Measurements from ENCODE around the gene CUEDC2.

CUEDC2 gene

GRCh38 chr10:102432162-102432950, at the start of gene CUEDC2 (continued):
- TF ChIP-seq ZBTB44 (tag by site-specific recombination; IDR thresholded peaks at IDR 0.05), result peak; percentile 85
- TF ChIP-seq EGR2 (tag by site-specific recombination; IDR thresholded peaks at IDR 0.05; ENCODE audit: low read depth), result peak; percentile 71
- no peak for TF ChIP-seq ZNF621 (tag by site-specific recombination; IDR thresholded peaks at IDR 0.05)
- TF ChIP-seq PBX3 (CRISPR knock-in tag; IDR thresholded peaks at IDR 0.05), result no peak
- TF ChIP-seq ZNF692 (tag by site-specific recombination; IDR thresholded peaks at IDR 0.05), result peak; percentile 88
- no peak for TF ChIP-seq ZNF239 (tag by site-specific recombination; IDR thresholded peaks at IDR 0.05)
- no peak for TF ChIP-seq ZNF169 (tag by site-specific recombination; IDR thresholded peaks at IDR 0.05)
- peak; percentile 66 for TF ChIP-seq WT1 (tag by site-specific recombination; IDR thresholded peaks at IDR 0.05)
- peak; percentile 83 for TF ChIP-seq ZNF629 (tag by site-specific recombination; IDR thresholded peaks at IDR 0.05)
- peak; percentile 93 for TF ChIP-seq ZNF324 (tag by site-specific recombination; IDR thresholded peaks at IDR 0.05)
- TF ChIP-seq ZNF366 (tag by site-specific recombination; conservative IDR thresholded peaks at IDR 0.05), result peak; percentile 84
- no peak for TF ChIP-seq ZNF350 (tag by site-specific recombination; IDR thresholded peaks at IDR 0.05)
- TF ChIP-seq ZNF341 (tag by site-specific recombination; IDR thresholded peaks at IDR 0.05; ENCODE audit: low read depth), result peak; percentile 74
- no peak for TF ChIP-seq ZNF426 (tag by site-specific recombination; IDR thresholded peaks at IDR 0.05)
- TF ChIP-seq TSHZ1 (tag by site-specific recombination; IDR thresholded peaks at IDR 0.05; ENCODE audit: borderline replicate concordance), result no peak
- peak; percentile 99 for TF ChIP-seq ZBTB48 (tag by site-specific recombination; IDR thresholded peaks at IDR 0.05)
- peak; percentile 60 for TF ChIP-seq OVOL3 (tag by site-specific recombination; IDR thresholded peaks at IDR 0.05)
- no peak for TF ChIP-seq ZFP3 (tag by site-specific recombination; IDR thresholded peaks at IDR 0.05; ENCODE audit: low read depth)
- TF ChIP-seq ZNF510 (tag by site-specific recombination; IDR thresholded peaks at IDR 0.05; ENCODE audit: insufficient replicate concordance), result no peak
- no peak for TF ChIP-seq ZBTB1 (tag by site-specific recombination; IDR thresholded peaks at IDR 0.05)
- TF ChIP-seq ZNF670 (tag by site-specific recombination; IDR thresholded peaks at IDR 0.05; ENCODE audit: low read depth), result no peak
- peak; percentile 56; the same call in 1 of the 2 replicates for TF ChIP-seq GFI1B (tag by site-specific recombination; IDR thresholded peaks at IDR 0.05)
- TF ChIP-seq GLIS1 (tag by site-specific recombination; IDR thresholded peaks at IDR 0.05), result peak; percentile 67
- no peak for TF ChIP-seq HOXD13 (CRISPR knock-in tag; IDR thresholded peaks at IDR 0.05; ENCODE audit: borderline replicate concordance)
- TF ChIP-seq ZSCAN4 (tag by site-specific recombination; IDR thresholded peaks at IDR 0.05), result no peak; the same call in 1 of the 2 replicates
- peak; percentile 92 for TF ChIP-seq SP7 (tag by site-specific recombination; IDR thresholded peaks at IDR 0.05)
- TF ChIP-seq ZNF76 (tag by site-specific recombination; IDR thresholded peaks at IDR 0.05; ENCODE audit: borderline replicate concordance, low read depth), result peak; percentile 93
- TF ChIP-seq ZNF529 (tag by site-specific recombination; IDR thresholded peaks at IDR 0.05; ENCODE audit: insufficient replicate concordance), result no peak
